Pancreas (tissue), 10 donors: Measurements from ENCODE around the gene PA2G4. TPM values are rescaled to one million over a fixed set of nuclear protein-coding genes. Genes with fewer than 3 reads are reported as not detected.

ENCODE experiments used
- ATAC-seq, 4 donors: fragments of 200-7000 bp; cut with Tn5 transposase; one replicate each; pipeline versions ENCODE4 v1.8.0 to v1.9.1; 2020; ENCODE audit warnings: mild to moderate bottlenecking in 4 of 4, moderate library complexity in 4 of 4
- DNase-seq, 6 donors: peaks; one replicate each; pipeline ENCODE4 v3.0.0-alpha.2; 2020
- FAIRE-seq: peaks from 2 replicates; lab custom pipeline; 2012; peaks lifted over from hg19 to GRCh38; lab: Jason Lieb, UNC
- H3K27ac ChIP-seq, 4 donors: fragments of 200-600 bp; sonication (generic); 1 replicate in 3 of 4; 2 replicates in 1 of 4; pipeline versions ENCODE4 v1.5.0 to v1.8.0; 2020
- H3K27me3 ChIP-seq, 4 donors: fragments of 200-600 bp; one replicate each; pipeline ENCODE4 v1.8.0; 2021
- H3K36me3 ChIP-seq, 3 donors: fragments of 200-600 bp; sonication (generic) in 1 of 3; one replicate each; pipeline versions ENCODE4 v1.5.0 to v1.8.0; 2020 to 2021
- H3K4me1 ChIP-seq, 3 donors: fragments of 200-600 bp; one replicate each; pipeline ENCODE4 v1.8.0; 2021
- H3K4me3 ChIP-seq, 4 donors: fragments of 200-600 bp; sonication (generic) in 2 of 4; one replicate each; pipeline versions ENCODE4 v1.5.0 to v1.8.0; 2020 to 2021
- H3K9me3 ChIP-seq, 4 donors: fragments of 200-600 bp; one replicate each; pipeline ENCODE4 v1.8.0; 2021
- CTCF ChIP-seq, 4 donors: fragments of 200-600 bp; sonication (generic) in 3 of 4; IDR thresholded peaks; one replicate each; pipeline versions ENCODE4 v1.5.0 to v1.8.0; 2021; ENCODE audit warnings: antibody characterized with exemption in 4 of 4
- WGBS, 2 donors: extraction: QIAGEN DNeasy Blood & Tissue Kit; methylation state at CpG; one replicate each; pipeline ENCODE4 v1.1.7; 2013; 5-methylcytosine and 5-hydroxymethylcytosine counted together
- intact Hi-C, 3 donors: fragments of 100-400 bp; cut with DNase I; formaldehyde crosslinking; loops; one replicate each; pipeline versions ENCODE4 v1.11.1 to v1.14.2; 2022
- polyA plus RNA-seq, 2 donors: library from polyadenylated mRNA; stranded (reverse); fragments of 200-250 nt; gene quantifications; one replicate each; pipeline ENCODE4 v1.2.3, GENCODE V29; 2013
- total RNA-seq, 6 donors: library from RNA; stranded (reverse); fragmentation: NEBNext Ultra II Directional in 4 of 6; extraction: Animal tissue kit (Norgen Biotek cat#: 25700) in 4 of 6; gene quantifications; one replicate each; pipeline versions ENCODE4 v1.2.1 to v1.2.4, GENCODE V29; 2021 to 2023
- donor health status: healthy with polysubstance abuse.
- donor health status: DM: no; HTN: no; CAD: no; lungs with moderate emphysema.
- donor health status: DM: no; HTN: no; CAD: no.
- donor health status: control.
- donor health status: control.
- donor health status: Bipolar disorder and iron deficiency.
- donor health status: DM: yes; HTN: yes; CAD: no.
- donor health status: DM: no; HTN: no; CAD: no.
- donor health status: DM: no; HTN: no; CAD: no.
- donor health status: DM: yes; HTN: yes; CAD: no.

Gene PA2G4
- total and polyA plus RNA-seq, 8 donors = 30.1 to 59.8 (median 41.8) TPM

- FAIRE-seq (no peak), DNase-seq (peak; percentile 55 to 81 (median 68)), ATAC-seq (peak; percentile 38 to 61 (median 53))
- no peak for TF ChIP-seq CTCF (IDR thresholded peaks at IDR 0.05)
- H3K27ac ChIP-seq = peak overlapping the region; percentile 94 to 97 (median 96)
- peaks cover 0 to 10% (median 0%) of the 10 kb centered on the region in 3 donors for H3K36me3 ChIP-seq
- WGBS, 2 donors = 4 to 6% methylated on average over 20 of the region's 20 CpGs
- peaks cover 9 to 15% (median 14%) of the 10 kb centered on the region in 3 donors for H3K4me1 ChIP-seq
- H3K4me3 ChIP-seq = peak overlapping the region; percentile 43 to 91 (median 76)
- intact Hi-C loops = no loop called here
- no peaks in the 10 kb centered on the region for H3K27me3 ChIP-seq
- H3K9me3 ChIP-seq = no peaks in the 10 kb centered on the region
Observed at GRCh38 chr12:56080556-56081138, 23.7 kb upstream of the PA2G4 start.

DNA sequence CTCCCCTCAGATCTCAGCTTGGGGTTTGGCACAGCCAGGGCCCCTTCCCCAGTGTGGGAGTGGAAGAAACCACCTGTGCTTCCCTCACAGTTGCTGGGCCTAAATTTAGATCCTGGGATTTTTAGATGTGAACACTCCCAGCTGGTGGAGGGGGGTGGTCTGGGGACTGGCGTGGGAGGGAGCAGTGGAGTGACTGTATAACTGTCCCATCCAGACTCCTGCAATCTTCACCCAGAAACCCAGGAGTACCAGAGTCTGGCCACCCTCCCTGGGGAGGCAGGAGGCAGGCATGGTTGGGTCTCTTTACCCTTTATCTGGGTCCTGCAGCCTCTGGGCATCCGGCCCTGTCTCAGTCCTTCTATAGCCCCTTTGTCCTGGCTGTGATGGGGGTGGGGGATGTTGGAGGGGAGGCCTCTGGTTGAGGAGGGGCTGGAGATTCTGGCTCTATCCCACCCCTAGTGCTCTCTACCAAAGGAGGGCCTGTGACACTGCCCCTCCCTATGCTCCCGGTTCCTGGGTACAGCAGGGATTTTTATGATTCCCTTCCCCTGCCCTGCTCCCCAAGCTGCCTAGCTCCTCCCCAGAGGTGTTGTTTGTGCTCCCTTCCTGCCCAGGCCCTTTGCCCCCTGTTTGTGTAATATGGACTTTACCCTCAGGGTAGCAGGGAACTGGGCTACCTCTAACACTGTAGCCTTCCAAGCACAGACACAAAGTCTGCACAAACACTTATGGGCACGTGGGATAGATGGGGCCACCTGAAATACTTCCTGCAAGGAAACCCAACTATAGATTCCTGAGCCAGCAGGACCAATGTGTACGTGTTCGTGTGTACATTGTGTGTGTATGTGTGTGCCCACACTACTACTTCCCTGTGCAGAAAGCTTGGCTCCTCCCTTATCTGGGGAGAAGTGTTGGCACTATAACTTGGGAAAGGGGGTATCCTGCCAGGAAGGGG lies 22.7 kb upstream of the PA2G4 start:
- 10 to 17% methylated on average over 6 of the region's 6 CpGs for WGBS, 2 donors
- peak overlapping the region; percentile 94 to 97 (median 96) for H3K27ac ChIP-seq
- DNase-seq (peak; percentile 60 to 79 (median 61)), FAIRE-seq (no peak), ATAC-seq (peak; percentile 7 to 42 (median 37))
- TF ChIP-seq CTCF (IDR thresholded peaks at IDR 0.05) = no peak
- no peaks in the 10 kb centered on the region for H3K27me3 ChIP-seq
- H3K9me3 ChIP-seq = no peaks in the 10 kb centered on the region
- intact Hi-C loops = no loop called here
- peak overlapping the region; percentile 43 to 91 (median 76) for H3K4me3 ChIP-seq
- H3K4me1 ChIP-seq = peaks cover 11 to 22% (median 22%) of the 10 kb centered on the region in 3 donors
- H3K36me3 ChIP-seq = peaks cover 0 to 10% (median 0%) of the 10 kb centered on the region in 3 donors

DNA sequence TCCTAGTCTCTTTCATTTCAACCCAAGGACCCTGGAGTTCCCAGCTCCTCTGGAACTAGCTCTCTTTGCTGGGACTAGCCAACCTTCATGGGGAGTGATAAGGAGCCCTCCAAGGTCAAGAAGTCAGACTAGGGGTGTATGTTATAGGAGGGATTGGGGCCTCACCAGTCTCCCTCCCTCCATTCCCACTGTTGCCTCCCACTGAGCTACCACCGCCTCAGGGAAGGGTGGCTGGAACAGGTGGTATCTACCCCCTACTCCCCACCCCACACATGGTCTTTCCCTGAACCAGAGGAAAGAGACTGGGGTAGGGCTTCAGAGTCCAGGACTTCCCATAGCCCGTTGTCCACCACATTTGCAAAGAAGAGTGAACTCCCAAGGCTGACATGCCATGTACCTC lies 22.0 kb upstream of the PA2G4 start:
- no peak for FAIRE-seq
- peak overlapping the region; percentile 11 to 97 (median 60) for H3K27ac ChIP-seq
- peak overlapping the region in 2 of 4 donors; percentile 86 to 91 for H3K4me3 ChIP-seq
- WGBS, 2 donors = 22 to 44% methylated on average over 2 of the region's 2 CpGs
- H3K9me3 ChIP-seq = no peaks in the 10 kb centered on the region
- ATAC-seq = no peak
- intact Hi-C loops = no loop called here
- peaks cover 18 to 29% (median 28%) of the 10 kb centered on the region in 3 donors for H3K4me1 ChIP-seq
- no peaks in the 10 kb centered on the region for H3K27me3 ChIP-seq
- DNase-seq = no peak
- TF ChIP-seq CTCF (IDR thresholded peaks at IDR 0.05) = no peak
- peaks cover 0 to 10% (median 0%) of the 10 kb centered on the region in 3 donors for H3K36me3 ChIP-seq

DNA sequence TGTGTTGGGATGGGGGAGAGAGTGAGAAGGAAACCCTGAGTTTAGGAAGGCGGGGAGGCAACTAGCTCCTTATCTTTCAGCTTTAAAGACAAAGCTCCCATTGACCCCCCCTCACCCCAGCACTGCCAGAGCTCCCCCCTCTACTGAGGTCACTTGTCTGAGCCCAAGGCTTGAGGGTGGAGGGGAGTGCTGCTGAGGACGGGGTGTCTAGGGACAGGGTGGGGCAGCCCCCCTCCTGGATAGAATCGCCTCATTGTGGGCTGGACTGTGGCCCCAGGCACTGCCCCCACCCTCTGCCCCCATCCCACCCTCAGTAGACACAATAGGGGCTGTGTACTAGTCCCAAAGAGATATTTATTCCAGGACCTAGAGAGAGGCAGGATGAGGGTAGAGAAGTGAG lies 21.4 kb upstream of the PA2G4 start:
- H3K27me3 ChIP-seq = no peaks in the 10 kb centered on the region
- H3K36me3 ChIP-seq = peaks cover 0 to 16% (median 0%) of the 10 kb centered on the region in 3 donors
- DNase-seq (no peak), ATAC-seq (no peak), FAIRE-seq (no peak)
- H3K4me3 ChIP-seq = no peak overlapping the region
- H3K27ac ChIP-seq = peak overlapping the region in 3 of 4 donors; percentile 11 to 97 (median 96)
- WGBS, 2 donors = 26 to 28% methylated on average over 3 of the region's 3 CpGs
- H3K4me1 ChIP-seq = peaks cover 20 to 31% (median 30%) of the 10 kb centered on the region in 3 donors
- no peaks in the 10 kb centered on the region for H3K9me3 ChIP-seq
- TF ChIP-seq CTCF (IDR thresholded peaks at IDR 0.05) = no peak
- intact Hi-C loops = no loop called here
